Measurements from ENCODE around the gene DAD1. TPM values are rescaled to one million over a fixed set of nuclear protein-coding genes. Genes with fewer than 3 reads are reported as not detected.
"Not testable (repeated sequence)": the region's sequence is repeated elsewhere in the genome, so short reads cannot be mapped to it uniquely, and the experiment has no call there.

Gene DAD1
- total RNA-seq, 1 experiment from 2014 or later = 166 TPM

DNA sequence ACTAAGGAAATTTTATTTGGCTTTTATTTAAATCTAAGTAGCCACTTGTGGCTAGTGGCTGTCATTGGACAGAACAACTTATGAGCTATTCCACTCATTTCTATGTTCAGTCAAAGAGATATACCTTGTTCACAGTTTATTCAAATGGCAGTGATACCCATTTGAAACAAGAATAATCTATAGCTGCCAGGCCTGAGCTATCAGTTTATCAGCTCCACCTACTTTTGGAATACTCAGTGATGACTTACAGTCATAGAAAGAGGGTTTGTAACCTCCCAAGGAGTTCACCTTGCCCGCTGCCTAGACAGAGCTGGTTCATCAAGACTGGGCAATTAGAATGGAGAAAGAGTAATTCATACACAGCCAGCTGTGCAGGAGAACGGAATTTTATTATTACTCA lies 4.6 kb upstream of the DAD1 start:
- intact Hi-C loops (cut with micrococcal nuclease) = no loop called here
- Mint-ChIP-seq H3K27ac (ENCODE audit: low read depth, unreplicated experiment) (no peak overlapping the region), H3K36me3 (ENCODE audit: insufficient read depth, unreplicated experiment) (peaks cover 11% of the 10 kb centered on the region), H3K9me3 (ENCODE audit: unreplicated experiment) (no peaks in the 10 kb centered on the region), H3K4me1 (ENCODE audit: insufficient read depth, unreplicated experiment) (peaks cover 4% of the 10 kb centered on the region), H3K4me3 (ENCODE audit: unreplicated experiment) (no peak overlapping the region), H3K27me3 (ENCODE audit: insufficient read depth, unreplicated experiment) (peaks cover 42% of the 10 kb centered on the region)
- TF ChIP-seq, protein P1, sequence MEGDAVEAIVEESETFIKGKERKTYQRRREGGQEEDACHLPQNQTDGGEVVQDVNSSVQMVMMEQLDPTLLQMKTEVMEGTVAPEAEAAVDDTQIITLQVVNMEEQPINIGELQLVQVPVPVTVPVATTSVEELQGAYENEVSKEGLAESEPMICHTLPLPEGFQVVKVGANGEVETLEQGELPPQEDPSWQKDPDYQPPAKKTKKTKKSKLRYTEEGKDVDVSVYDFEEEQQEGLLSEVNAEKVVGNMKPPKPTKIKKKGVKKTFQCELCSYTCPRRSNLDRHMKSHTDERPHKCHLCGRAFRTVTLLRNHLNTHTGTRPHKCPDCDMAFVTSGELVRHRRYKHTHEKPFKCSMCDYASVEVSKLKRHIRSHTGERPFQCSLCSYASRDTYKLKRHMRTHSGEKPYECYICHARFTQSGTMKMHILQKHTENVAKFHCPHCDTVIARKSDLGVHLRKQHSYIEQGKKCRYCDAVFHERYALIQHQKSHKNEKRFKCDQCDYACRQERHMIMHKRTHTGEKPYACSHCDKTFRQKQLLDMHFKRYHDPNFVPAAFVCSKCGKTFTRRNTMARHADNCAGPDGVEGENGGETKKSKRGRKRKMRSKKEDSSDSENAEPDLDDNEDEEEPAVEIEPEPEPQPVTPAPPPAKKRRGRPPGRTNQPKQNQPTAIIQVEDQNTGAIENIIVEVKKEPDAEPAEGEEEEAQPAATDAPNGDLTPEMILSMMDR (IDR thresholded peaks at IDR 0.05; ENCODE audit: unreplicated experiment) = no peak
- BruUV-seq (replicated peaks) = no TSS peak
- DNase-seq (ENCODE audit: unreplicated experiment) = no peak
- ChIA-PET CTCF (interaction anchor here (0.6 to 4.5 kb wide), 8 partner anchors 12 to 682 kb away, joined by 3 to 20 read pairs (median 4); partner anchors contain the start of gene OR6J1), POLR2A (interaction anchor here (0.6 to 1.0 kb wide), 2 partner anchors 49 to 50 kb away, joined by 3 to 4 read pairs; partner anchors contain the start of gene OR6J1)

DNA sequence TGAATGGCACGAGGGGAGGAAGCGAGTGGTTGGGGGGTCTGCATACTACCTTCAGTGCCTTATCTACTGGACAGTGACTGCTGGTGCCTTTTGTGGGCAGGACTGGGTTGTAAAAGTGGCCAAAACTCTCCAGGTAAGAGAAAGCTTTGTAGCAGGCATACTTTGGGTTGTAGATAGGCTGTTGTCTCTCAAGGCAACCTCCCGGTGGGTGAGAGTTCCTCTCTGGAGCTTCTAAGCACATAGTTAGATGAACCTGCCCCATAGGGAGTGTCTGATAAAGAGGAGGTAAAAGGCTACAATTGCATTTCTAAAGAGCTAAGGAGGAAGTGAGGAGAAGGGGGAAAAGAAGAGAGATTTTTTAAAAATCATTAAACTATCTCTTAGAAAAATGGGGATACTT lies 4.2 kb upstream of the DAD1 start:
- Mint-ChIP-seq H3K9me3 (ENCODE audit: unreplicated experiment) (no peaks in the 10 kb centered on the region), H3K4me1 (ENCODE audit: insufficient read depth, unreplicated experiment) (peaks cover 2% of the 10 kb centered on the region), H3K4me3 (ENCODE audit: unreplicated experiment) (no peak overlapping the region), H3K36me3 (ENCODE audit: insufficient read depth, unreplicated experiment) (peaks cover 13% of the 10 kb centered on the region), H3K27me3 (ENCODE audit: insufficient read depth, unreplicated experiment) (peaks cover 42% of the 10 kb centered on the region), H3K27ac (ENCODE audit: low read depth, unreplicated experiment) (no peak overlapping the region)
- no TSS peak for BruUV-seq (replicated peaks)
- no peak for DNase-seq (ENCODE audit: unreplicated experiment)
- ChIA-PET POLR2A (interaction anchor here (0.6 to 1.0 kb wide), 2 partner anchors 50 to 51 kb away, joined by 3 to 4 read pairs; partner anchors contain the start of gene OR6J1), CTCF (interaction anchor here (0.6 to 4.5 kb wide), 7 partner anchors 12 to 682 kb away, joined by 3 to 20 read pairs (median 4); partner anchors contain the start of gene OR6J1)
- intact Hi-C loops (cut with micrococcal nuclease) = no loop called here
- TF ChIP-seq, protein P1 (IDR thresholded peaks at IDR 0.05; ENCODE audit: unreplicated experiment) = no peak

DNA sequence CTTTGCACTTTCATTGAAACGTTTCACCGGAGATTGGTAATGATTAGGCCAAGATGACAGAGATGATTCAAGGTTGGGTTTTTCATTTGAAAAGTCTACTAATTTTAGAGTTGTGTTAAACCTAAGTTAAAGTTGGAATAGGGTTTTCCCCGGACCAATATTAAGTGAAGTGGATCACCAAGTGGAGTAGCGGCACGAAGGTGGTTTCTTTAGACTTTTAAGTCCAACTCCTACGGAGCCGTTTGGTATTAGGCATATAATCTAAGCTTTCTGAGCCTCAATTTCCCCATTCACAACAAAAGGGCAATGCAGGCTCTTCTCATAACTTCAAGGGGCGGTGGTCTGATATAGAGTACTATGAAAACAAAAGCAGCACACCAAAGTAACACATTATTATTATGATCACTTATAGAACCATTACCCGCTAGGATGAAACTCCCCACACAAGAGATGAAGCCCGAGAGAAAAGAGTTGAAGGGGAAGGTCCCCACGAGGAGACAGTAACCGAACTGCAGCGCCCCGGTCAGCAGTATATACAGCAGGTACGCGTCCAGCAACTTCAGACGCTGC lies 413 bp downstream of the DAD1 start:
- intact Hi-C loops (cut with micrococcal nuclease) = loop anchor here (1.0 kb wide), 1 partner anchor 58 kb away; no protein-coding TSS in a partner anchor
- TF ChIP-seq, protein P1 (IDR thresholded peaks at IDR 0.05; ENCODE audit: unreplicated experiment) = no peak
- Mint-ChIP-seq H3K27ac (ENCODE audit: low read depth, unreplicated experiment) (peak overlapping the region; percentile 96), H3K4me3 (ENCODE audit: unreplicated experiment) (peak overlapping the region; percentile 92), H3K9me3 (ENCODE audit: unreplicated experiment) (no peaks in the 10 kb centered on the region), H3K36me3 (ENCODE audit: insufficient read depth, unreplicated experiment) (peaks cover 39% of the 10 kb centered on the region), H3K27me3 (ENCODE audit: insufficient read depth, unreplicated experiment) (peaks cover 19% of the 10 kb centered on the region), H3K4me1 (ENCODE audit: insufficient read depth, unreplicated experiment) (peaks cover 28% of the 10 kb centered on the region)
- ChIA-PET POLR2A (interaction anchor here (0.6 to 5.6 kb wide), 29 partner anchors 9 to 507 kb away, joined by 3 to 116 read pairs (median 5); partner anchors contain the start of genes ABHD4, ACIN1, C14orf119 and MRPL52), CTCF (interaction anchor here (0.5 to 8.3 kb wide), 11 partner anchors 9 to 280 kb away, joined by 3 to 58 read pairs (median 4); partner anchors contain the start of genes ABHD4 and OR6J1)
- DNase-seq (ENCODE audit: unreplicated experiment) = no peak
- TSS peak; percentile 74 for BruUV-seq (replicated peaks)

DNA sequence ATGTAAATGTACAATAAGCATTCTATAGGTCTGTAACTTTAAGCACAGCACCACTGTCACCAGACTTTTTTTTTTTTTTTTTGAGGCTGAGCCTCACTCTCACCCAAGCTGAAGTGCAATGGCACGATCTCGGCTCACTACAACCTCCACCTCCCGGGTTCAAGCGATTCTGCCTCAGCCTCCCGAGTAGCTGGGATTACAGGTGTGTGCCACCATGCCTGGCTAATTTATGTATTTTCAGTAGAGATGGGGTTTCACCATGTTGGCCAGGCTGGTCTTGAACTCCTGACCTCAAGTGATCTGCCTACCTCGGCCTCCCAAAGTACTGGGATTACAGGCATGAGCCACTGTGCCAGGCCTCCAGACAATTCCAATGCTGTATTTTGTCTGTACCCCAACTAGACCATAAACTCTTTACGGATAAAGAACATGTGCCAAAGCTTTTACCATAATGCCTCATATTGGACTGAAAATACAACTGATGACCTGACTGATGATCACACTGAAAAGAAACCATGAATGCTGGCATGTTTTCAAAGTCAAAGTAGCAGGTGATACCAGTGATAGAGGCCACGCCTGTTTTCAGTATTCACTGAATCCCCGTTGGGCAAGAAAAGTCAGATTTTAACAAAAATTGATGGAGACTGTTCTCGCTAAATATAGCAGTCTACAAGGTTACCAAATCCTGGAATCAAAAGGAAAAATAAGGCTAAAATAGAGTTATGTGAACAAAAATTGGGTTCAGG lies 1.2 kb downstream of the DAD1 start:
- Mint-ChIP-seq H3K4me3 (ENCODE audit: unreplicated experiment) (peak overlapping the region; percentile 92), H3K27ac (ENCODE audit: low read depth, unreplicated experiment) (peak overlapping the region; percentile 96), H3K36me3 (ENCODE audit: insufficient read depth, unreplicated experiment) (peaks cover 39% of the 10 kb centered on the region), H3K4me1 (ENCODE audit: insufficient read depth, unreplicated experiment) (peaks cover 35% of the 10 kb centered on the region), H3K27me3 (ENCODE audit: insufficient read depth, unreplicated experiment) (peaks cover 11% of the 10 kb centered on the region)
- H3K9me3 Mint-ChIP-seq (ENCODE audit: unreplicated experiment); BruUV-seq (replicated peaks); DNase-seq (ENCODE audit: unreplicated experiment); intact Hi-C loops (cut with micrococcal nuclease): not testable (repeated sequence)
- ChIA-PET POLR2A (interaction anchor here (0.6 to 5.6 kb wide), 19 partner anchors 8 to 507 kb away, joined by 3 to 116 read pairs (median 6); partner anchors contain the start of genes ABHD4, ACIN1, C14orf119 and MRPL52), CTCF (interaction anchor here (0.7 to 8.3 kb wide), 6 partner anchors 9 to 251 kb away, joined by 3 to 58 read pairs (median 6); partner anchors contain the start of gene ABHD4)

Data from MCF 10A (cell line).